Lower leg skin (tissue), 4 donors: Measurements from ENCODE around the gene S100A8. TPM values are rescaled to one million over a fixed set of nuclear protein-coding genes. Genes with fewer than 3 reads are reported as not detected.
"Not testable (repeated sequence)": the region's sequence is repeated elsewhere in the genome, so short reads cannot be mapped to it uniquely, and the experiment has no call there.

Source experiments
- DNase-seq, 2 donors: peaks; one replicate each; pipeline ENCODE4 v3.0.0-alpha.2; 2019; ENCODE audit warnings: low spot score in 2 of 2
- H3K4me3 ChIP-seq: fragments of 200-600 bp; sonication (generic); 2 replicates; pipeline ENCODE4 v1.5.1; 2017; ENCODE audit warnings: mild to moderate bottlenecking, low read depth; ENCODE audit not compliant: poor library complexity, severe bottlenecking
- POLR2A ChIP-seq, 2 donors: fragments of 450-650 bp; IDR thresholded peaks; one replicate each; pipeline ENCODE4 v1.6.1; 2016 to 2017; ENCODE audit warnings: antibody characterized with exemption in 2 of 2, mild to moderate bottlenecking in 1 of 2, moderate library complexity in 1 of 2
- WGBS, 2 donors: methylation state at CpG; one replicate each; pipeline ENCODE4 v1.1.5; 2018; 5-methylcytosine and 5-hydroxymethylcytosine counted together
- intact Hi-C: fragments of 100-400 bp; cut with DNase I; formaldehyde crosslinking; loops from one replicate; pipeline ENCODE4 v1.15.0; 2023; ENCODE audit warnings: low total_unique reads
- total RNA-seq, 4 donors: library from RNA; depleted of rRNA; stranded (reverse); fragments of >200 nt; gene quantifications; one replicate each; pipeline ENCODE4 v1.1.0, GENCODE V29; 2016
- TF ChIP-seq, protein P1 (sequence below), 3 donors: fragments of 450-650 bp; IDR thresholded peaks; one replicate each; pipeline ENCODE4 v1.5.1; 2016; ENCODE audit warnings: antibody characterized with exemption in 3 of 3, mild to moderate bottlenecking in 3 of 3, moderate library complexity in 2 of 3

S100A8 gene
- total RNA-seq, 4 donors from 2014 or later, result 1.3 to 14.3 (median 6.0) TPM

DNA sequence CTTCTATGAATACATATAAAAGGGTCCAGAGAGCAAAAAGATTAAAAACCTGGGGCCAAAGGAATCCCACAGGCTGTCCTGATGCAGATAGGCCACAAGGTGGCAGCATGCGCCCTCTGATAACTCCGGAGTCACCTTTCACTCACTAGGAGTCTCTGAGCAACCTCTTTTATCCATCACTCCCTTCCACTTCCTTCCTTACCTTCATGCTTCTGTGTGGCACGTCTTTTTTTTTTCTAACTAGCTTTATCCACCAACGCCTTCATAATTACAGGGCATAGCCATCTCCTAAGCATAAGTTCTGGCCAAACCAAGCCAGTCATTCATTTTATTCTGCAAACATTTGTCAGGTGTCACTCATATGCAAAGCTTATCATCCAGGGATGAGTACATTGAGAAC lies 38.4 kb downstream of the S100A8 start:
- H3K4me3 ChIP-seq, result no peak overlapping the region
- no peak for TF ChIP-seq POLR2A (IDR thresholded peaks at IDR 0.05)
- TF ChIP-seq, protein P1, sequence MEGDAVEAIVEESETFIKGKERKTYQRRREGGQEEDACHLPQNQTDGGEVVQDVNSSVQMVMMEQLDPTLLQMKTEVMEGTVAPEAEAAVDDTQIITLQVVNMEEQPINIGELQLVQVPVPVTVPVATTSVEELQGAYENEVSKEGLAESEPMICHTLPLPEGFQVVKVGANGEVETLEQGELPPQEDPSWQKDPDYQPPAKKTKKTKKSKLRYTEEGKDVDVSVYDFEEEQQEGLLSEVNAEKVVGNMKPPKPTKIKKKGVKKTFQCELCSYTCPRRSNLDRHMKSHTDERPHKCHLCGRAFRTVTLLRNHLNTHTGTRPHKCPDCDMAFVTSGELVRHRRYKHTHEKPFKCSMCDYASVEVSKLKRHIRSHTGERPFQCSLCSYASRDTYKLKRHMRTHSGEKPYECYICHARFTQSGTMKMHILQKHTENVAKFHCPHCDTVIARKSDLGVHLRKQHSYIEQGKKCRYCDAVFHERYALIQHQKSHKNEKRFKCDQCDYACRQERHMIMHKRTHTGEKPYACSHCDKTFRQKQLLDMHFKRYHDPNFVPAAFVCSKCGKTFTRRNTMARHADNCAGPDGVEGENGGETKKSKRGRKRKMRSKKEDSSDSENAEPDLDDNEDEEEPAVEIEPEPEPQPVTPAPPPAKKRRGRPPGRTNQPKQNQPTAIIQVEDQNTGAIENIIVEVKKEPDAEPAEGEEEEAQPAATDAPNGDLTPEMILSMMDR (IDR thresholded peaks at IDR 0.05), result no peak
- intact Hi-C loops, result loop anchor here (2.0 kb wide), 1 partner anchor 142 kb away; no protein-coding TSS in a partner anchor
- 0 to 1% methylated on average over 4 of the region's 4 CpGs for WGBS, 2 donors
- peak in 1 of 2 donors; percentile 89 for DNase-seq

DNA sequence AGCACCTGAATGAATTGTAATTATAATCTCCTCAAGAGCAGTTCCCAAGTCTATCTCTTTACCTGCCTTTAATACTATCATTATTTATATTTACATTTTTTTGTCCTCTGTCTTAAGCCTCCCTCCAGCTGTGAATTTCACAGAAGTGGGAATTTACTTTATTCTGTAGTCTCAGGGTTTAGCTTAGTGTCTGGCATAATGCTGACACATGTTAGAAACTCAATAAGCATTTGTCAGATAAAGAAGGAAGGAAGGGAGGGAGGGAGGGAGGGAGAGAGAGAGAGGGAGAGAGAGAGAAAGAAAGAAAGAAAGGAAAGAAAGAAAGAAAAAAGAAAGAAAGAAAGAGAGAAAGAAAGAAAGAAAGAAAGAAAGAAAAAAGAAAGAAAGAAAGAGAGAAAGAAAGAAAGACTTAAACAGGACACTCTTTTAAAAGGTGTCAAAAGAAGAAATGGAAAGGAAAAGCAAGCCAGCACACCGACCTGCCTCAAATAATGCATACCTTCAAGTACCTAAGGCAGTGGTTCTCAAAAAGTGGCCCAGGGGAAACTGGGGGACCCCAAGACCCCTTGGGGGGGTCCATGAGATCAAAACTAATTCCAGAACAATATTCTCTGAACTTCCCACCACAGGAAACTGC lies 40.4 kb downstream of the S100A8 start:
- TF ChIP-seq, protein P1 (IDR thresholded peaks at IDR 0.05), result no peak
- TF ChIP-seq POLR2A (IDR thresholded peaks at IDR 0.05), result no peak
- WGBS, 2 donors, result 46 to 48% methylated on average over 1 of the region's 1 CpG
- intact Hi-C loops, result no loop called here
- no peak overlapping the region for H3K4me3 ChIP-seq
- no peak for DNase-seq

DNA sequence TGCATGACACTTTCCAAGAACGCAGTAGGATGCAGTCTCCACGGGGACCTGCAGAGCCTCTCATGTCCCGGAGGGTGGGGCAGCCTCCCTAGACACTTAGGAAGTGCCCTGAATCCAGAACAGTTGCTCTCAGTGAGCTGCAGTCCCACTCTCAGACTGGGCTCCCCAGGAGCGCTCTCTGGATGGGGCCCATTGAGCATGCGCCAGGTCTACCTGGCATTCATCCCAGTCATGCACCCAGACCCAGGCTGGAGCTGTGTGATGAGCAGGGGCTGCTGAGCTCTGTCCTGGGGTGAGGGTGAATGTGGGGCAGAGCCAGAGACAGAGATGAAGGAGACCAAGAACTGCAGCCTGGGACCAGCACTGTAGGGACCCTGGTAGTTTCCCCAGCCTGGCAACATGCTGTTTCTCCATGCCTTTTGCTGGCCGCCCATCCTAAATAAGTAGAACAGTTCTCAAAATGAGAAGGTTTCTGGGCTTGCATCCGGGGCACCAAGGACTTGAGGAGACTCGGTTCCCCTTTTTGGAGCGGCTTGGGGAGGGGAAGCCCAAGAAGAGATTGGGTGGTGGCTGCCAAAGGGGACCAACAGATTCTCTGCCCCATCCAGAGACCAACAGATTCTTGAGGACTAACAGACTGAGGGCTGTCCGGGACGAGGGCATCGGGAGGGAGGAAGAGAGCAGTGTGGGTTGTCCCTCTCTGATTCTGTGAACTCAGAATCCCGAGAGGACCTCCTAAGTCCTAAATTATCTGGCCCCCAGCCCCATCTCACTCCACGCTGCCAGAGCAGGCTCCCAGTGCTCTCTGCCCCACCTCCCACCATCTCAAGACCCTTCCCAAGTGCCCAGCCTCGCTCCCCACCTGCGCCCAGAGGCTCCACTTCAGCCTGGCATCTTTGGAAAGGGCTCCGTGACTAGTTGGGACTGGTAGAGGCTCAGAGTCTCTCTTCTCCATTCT lies 41.2 kb downstream of the S100A8 start:
- no peak for DNase-seq
- intact Hi-C loops, result no loop called here
- H3K4me3 ChIP-seq, result no peak overlapping the region
- TF ChIP-seq POLR2A (IDR thresholded peaks at IDR 0.05), result no peak
- TF ChIP-seq, protein P1 (IDR thresholded peaks at IDR 0.05), result no peak
- 61 to 62% methylated on average over 17 of the region's 17 CpGs for WGBS, 2 donors

DNA sequence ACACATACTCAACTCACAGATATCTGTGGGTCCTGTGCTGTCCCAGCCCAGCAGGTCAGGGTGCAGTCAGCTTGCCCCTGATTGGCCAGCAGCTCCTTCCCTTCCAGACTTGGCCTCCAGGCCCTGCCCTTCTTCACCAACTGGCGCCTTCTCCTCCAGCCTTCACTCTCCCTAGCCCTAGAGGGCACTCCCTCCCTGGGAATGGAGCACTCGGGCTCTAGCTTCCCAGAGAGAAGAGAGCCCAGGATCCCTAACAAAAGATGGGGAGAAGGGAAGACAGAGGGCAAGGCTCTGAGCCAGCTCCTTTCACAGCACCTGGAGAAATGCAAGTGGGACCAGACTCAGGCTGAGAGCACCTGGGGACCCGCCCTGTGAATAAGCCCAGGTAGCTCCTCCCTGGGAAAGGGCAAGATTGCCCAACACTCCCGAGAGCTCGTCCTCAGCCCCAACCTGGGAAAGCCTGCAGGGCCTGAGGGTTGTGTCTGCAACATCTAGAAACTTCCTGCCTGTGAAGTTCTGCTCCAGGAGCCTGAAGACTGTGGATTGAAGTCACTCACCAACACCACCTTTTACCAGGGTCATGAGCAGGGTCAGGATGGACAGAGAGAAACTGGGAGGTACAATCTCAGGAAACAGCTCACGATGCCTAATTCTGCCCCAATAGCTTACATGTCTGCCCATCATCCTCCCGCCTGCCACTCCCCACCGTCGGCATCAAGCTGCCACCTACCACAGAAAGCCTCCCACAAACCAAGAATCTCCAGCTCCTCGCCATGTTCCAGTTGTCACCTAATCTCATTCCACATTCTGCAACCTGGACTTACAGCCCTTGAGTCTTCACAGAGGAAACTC lies 42.1 kb downstream of the S100A8 start, which contains the start of gene PGLYRP4:
Gene PGLYRP4 (minus strand): TSS at position 331 of the 852 bp plus-strand sequence. CDS start 909 bp downstream, outside the sequence.
- H3K4me3 ChIP-seq, result no peak within 1 kb of the TSS
- DNase-seq, result peak in 1 of 2 donors; percentile 51
- WGBS, 2 donors, result 30 to 51% methylated on average over 9 to 10 of the region's 10 CpGs
- TF ChIP-seq, protein P1 (IDR thresholded peaks at IDR 0.05), result no peak
- no peak for TF ChIP-seq POLR2A (IDR thresholded peaks at IDR 0.05)
- intact Hi-C loops, result no loop called here

DNA sequence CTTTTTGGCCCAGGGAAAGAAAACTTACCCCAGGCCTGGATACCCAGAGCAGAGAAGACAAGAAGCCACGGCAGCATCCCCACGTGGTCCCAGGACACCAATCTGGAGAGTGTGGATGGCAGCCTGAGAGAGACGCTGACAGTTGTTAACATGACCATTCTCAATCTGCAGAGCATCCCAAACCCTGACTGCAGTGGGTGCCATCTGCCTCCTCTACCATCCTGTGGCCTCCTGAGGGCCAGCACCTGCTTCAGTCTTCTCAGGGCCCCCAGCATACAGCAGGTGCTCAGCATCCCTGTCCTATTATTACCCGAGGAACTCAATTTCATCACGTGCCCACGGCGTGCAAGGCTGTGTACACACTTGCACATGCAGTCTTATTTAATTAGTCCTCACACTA lies 43.0 kb downstream of the S100A8 start:
- 61 to 64% methylated on average over 7 of the region's 7 CpGs for WGBS, 2 donors
- intact Hi-C loops, result no loop called here
- TF ChIP-seq, protein P1 (IDR thresholded peaks at IDR 0.05), result no peak
- TF ChIP-seq POLR2A (IDR thresholded peaks at IDR 0.05), result no peak
- DNase-seq, result no peak
- H3K4me3 ChIP-seq, result no peak overlapping the region

DNA sequence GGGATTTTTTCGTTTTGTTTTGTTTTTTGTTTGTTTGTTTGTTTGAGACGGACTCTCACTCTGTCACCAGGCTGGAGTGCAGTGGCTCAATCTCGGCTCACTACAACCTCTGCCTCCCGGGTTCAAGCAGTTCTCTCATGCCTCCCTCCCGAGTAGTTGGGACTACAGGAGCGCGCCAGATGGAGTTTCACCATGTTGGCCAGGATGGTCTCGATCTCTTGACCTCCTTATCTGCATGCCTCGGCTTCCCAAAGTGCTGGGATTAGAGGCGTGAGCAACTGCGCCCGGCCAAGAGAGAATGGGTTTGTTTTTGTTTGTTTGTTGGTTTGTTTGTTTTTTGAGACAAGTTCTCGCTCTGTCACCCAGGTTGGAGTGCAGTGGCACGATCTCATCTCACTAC lies 43.8 kb downstream of the S100A8 start:
- H3K4me3 ChIP-seq, result not testable (repeated sequence)
- 79 to 83% methylated on average over 14 of the region's 14 CpGs for WGBS, 2 donors

More for the DNA sequence above, 43.8 kb downstream of the S100A8 start:
- peak in 1 of 2 donors; percentile 60 for DNase-seq
- intact Hi-C loops, result not testable (repeated sequence)
